NCI-H2196 treated with DMSO at 0.1 percent for 48 hours (cell line): ENCODE data around the gene RBPJ.
A peak's percentile ranks its signal among the peaks of the same experiment; 100 is the strongest.
"Not testable (repeated sequence)": the region's sequence is repeated elsewhere in the genome, so short reads cannot be mapped to it uniquely, and the experiment has no call there.

Experiments
- DNase-seq: peaks from one replicate; lab custom pipeline; 2025; ENCODE audit not compliant: unreplicated experiment; lab: John Stamatoyannopoulos, UW

Gene RBPJ

GRCh38 chr4:26300314-26301307 is 20.2 kb upstream of the RBPJ start:
- DNase-seq: no peak

DNA sequence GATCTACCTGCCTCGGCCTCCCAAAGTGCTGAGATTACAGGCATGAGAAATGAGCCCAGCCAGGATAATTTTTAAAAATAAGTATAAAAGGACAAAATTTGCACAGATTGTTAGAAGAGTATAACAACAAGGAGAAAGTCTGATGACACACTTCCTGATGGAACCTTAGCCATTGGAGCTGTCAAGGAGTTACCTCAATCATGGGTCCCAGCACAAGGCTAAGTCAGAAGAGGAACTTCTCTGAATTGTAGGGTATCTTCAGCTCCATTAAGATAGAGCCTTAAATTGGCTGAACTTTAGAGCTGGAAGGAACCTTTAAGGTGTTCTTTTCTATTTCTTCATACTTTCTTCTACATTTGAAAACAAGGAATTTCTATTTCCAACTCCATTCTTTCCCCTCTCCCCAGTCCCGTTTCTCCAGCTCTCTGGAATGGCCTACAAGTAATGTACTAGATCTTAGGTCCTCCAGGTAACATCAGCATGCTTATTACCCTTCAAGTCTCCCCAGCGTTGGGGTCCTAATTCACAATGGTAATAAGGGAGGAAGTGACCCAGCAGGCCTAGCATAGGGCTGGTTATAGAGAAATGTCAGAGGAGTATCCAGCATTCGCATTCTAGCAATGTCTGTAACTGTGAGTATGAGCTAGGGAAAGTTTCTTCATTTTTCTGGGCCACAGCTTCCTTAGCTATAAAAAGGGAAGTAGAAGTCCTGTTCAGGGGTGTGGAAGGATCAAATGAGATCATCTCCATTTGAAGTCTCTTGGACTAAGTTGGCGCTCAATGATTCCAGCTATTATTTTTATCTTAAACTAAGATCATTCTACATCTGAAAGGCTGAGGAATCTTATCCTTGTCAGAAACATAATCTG is 18.5 kb upstream of the RBPJ start:
- DNase-seq: no peak

GRCh38 chr4:26303008-26303407 is 17.8 kb upstream of the RBPJ start:
- DNase-seq: no peak

GRCh38 chr4:26307037-26307800 is 13.6 kb upstream of the RBPJ start:
- no peak for DNase-seq

GRCh38 chr4:26308568-26308967 is 12.2 kb upstream of the RBPJ start:
- DNase-seq: no peak

GRCh38 chr4:26310264-26310663 is 10.6 kb upstream of the RBPJ start:
- no peak for DNase-seq

DNA sequence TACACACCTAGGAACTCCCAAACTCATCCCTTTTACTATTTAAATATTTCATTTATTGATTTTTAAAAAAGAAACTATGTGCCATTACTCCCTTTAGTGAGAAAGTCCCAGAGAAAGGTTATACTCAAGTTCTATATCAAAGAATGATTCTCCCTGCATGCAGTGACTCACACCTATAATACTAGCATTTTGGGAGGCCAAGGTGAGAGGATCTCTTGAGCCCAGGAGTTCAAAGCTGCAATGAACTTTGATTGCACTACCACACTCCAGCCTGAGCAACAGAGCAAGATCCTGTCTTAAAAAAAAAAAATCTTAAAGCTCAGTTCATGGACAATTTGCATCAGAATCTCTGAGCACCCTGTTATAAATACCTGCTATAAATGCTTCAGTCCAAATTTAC is 9.2 kb upstream of the RBPJ start:
- no peak for DNase-seq

DNA sequence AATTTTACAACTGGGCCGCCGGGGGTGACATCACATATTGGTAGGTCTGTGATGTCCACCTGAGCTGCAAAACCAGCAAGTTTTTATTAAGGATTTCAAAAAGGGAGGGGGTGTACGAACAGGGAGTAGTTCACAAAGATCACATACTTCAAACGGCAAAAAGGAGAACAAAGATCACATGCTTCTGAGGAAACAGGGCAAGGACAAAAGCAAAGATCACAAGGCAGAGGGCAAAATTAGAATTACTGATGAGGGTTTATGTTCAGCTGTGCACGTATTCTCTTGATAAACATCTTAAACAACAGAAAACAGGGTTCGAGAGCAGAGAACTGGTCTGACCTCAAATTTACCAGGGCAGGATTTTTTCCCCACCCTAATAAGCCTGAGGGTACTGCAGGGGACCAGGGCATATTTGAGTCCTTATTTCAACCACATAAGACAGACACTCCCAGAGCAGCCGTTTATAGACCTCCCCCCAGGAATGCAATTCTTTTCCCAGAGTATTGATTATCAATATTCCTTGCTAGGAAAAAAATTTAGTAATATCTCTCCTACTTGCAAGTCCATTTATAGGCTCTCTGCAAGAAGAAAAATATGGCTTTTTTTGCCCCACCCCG is 5.4 kb upstream of the RBPJ start:
- not testable (repeated sequence) for DNase-seq

GRCh38 chr4:26317766-26318165 is 3.0 kb upstream of the RBPJ start:
- no peak for DNase-seq

GRCh38 chr4:26319467-26319948 is 1.3 kb upstream of the RBPJ start:
- peak; percentile 98 for DNase-seq

DNA sequence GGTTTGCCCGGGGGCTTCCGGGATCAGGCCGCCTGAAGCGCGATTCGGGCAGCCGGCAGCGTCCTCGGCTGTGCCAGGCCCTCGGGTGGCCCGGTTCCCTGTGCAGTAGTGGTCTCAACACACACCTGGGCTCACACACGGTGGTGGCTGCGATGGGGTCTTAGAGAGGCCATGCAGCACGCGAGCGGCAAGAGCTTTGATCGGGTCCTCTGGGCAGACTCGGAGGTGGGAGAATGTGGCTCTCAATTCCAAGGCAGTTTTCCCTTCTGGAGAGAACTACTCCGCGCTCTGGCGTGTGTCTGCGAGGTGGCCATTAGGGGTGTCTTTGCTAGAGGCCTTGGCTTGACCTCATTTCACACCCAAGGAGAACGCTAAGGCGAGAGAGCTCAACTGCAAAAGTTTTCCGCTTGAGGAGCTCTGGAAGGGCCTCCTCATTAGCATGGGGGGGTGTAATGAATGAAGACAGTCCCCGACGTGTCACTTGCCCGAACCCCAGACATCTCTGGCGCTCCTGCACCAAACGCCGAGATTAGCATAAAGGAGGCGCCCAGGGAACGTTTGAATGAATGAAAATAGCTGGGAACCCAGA is 771 bp upstream of the RBPJ start:
- DNase-seq: no peak

- no peak for DNase-seq
These were observed 783 bp downstream of the RBPJ start for GRCh38 chr4:26321373-26322221.

GRCh38 chr4:26322346-26322745 is 1.5 kb downstream of the RBPJ start:
- DNase-seq: no peak

GRCh38 chr4:26323821-26324220 is 3.0 kb downstream of the RBPJ start:
- no peak for DNase-seq

GRCh38 chr4:26325191-26325590 is 4.4 kb downstream of the RBPJ start:
- DNase-seq: peak; percentile 27

- DNase-seq: no peak
These were observed 6.0 kb downstream of the RBPJ start for GRCh38 chr4:26326791-26327190.

DNA sequence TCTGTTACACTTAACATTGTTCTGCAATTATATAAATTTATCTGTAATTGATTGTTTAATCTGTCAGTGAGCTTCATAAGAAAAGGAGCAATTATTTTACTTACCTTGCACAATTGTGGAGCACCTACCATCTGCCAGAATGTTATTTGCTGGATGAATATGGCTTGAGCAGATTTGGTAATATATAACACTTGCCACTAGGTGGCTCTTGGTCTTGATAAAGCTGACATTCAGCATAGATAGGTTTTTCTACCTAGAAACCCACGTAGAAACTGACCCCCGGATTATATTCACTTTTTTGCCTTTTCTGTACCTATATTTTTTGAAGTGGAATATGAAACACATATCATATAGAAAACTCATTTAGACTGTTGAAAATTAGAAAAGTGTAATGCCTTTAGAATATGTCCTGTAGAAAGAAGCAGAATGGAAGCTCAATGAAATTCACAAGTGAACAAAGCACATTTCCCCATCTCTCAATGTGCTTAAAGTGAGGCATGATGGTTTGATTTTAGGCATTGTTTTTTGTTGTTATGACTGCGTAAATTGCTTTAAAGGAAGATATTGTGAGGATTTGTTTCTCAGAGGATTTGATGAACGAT is 9.5 kb downstream of the RBPJ start:
- peak; percentile 31 for DNase-seq

DNA sequence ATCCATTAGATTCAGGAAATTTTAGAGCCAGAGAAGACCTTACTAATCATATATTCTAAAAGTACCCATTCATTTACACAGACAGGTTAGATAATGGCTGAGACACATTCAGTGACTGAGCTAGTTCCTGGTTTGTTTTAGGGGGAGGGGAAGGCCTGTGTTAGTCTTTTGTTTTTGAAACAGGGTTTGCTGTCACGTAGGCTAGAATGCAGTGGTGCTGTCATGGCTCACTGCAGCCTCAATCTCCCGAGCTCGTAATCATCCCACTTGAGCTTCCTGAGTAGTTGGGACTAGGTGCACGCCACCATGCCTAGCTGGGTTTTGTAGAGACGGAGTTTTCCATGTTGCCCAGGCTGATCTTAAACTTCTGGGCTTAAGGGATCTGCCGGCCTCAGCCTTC is 10.1 kb downstream of the RBPJ start:
- no peak for DNase-seq
